IMR-90 (cell line): Measurements from ENCODE around the gene LARP1. TPM values are rescaled to one million over a fixed set of nuclear protein-coding genes. Genes with fewer than 3 reads are reported as not detected.
A peak's percentile ranks its signal among the peaks of the same experiment; 100 is the strongest.

ENCODE experiments used
- ATAC-seq: fragments of 200-7000 bp; cut with Tn5 transposase; 2 replicates; pipeline ENCODE4 v1.9.1; 2020; ENCODE audit warnings: low read depth, mild to moderate bottlenecking, moderate library complexity
- BruUV-seq: library from RNA; stranded (reverse); fragments of 400-500 nt; replicated peaks from 2 replicates; lab custom pipeline; 2021; lab: Mats Ljungman, UMichigan
- CTCF ChIA-PET: fragments of 300-600 bp; formaldehyde crosslinking; extraction: SDS; loops from one replicate; lab custom pipeline; 2021; ENCODE audit warnings: antibody characterized with exemption; lab: Yijun Ruan, JAX
- POLR2A ChIA-PET: fragments of 300-600 bp; sonication (Branson Sonifier 250); formaldehyde crosslinking; loops from one replicate; lab custom pipeline; 2022; ENCODE audit warnings: antibody characterized with exemption; ENCODE audit not compliant: unreplicated experiment; lab: Charles Lee
- DNase-seq: peaks from one replicate; pipeline ENCODE4 v3.0.0; 2013
- H2AFZ ChIP-seq: replicated peaks from 2 replicates; pipeline ENCODE3; 2013; ENCODE audit warnings: low read length, mild to moderate bottlenecking; ENCODE audit not compliant: poor library complexity
- H2AK5ac ChIP-seq: 2 replicates; pipeline ENCODE4 v1.6.1; 2013; ENCODE audit warnings: low read depth, low read length, inconsistent platforms
- H2AK9ac ChIP-seq: replicated peaks from 2 replicates; pipeline ENCODE3; 2013; ENCODE audit warnings: mild to moderate bottlenecking, low read depth, low read length, moderate library complexity; ENCODE audit not compliant: poor library complexity
- H2BK120ac ChIP-seq: 2 replicates; pipeline ENCODE4 v1.6.1; 2013; ENCODE audit warnings: low read depth, low read length, inconsistent platforms
- H2BK15ac ChIP-seq: 3 replicates; pipeline ENCODE4 v1.6.1; 2013; ENCODE audit warnings: low read depth, low read length, inconsistent platforms
- H2BK20ac ChIP-seq: 2 replicates; pipeline ENCODE4 v1.6.1; 2013; ENCODE audit warnings: low read depth, mild to moderate bottlenecking, inconsistent platforms, low read length, moderate library complexity
- H2BK5ac ChIP-seq: 2 replicates; pipeline ENCODE4 v1.6.1; 2013; ENCODE audit warnings: mild to moderate bottlenecking, low read depth, low read length, inconsistent platforms; ENCODE audit not compliant: poor library complexity, severe bottlenecking
- H3K14ac ChIP-seq: replicated peaks from 2 replicates; pipeline ENCODE4 v1.6.1; 2013; ENCODE audit warnings: low read depth, low read length, inconsistent platforms
- H3K18ac ChIP-seq: 2 replicates; pipeline ENCODE4 v1.6.1; 2013; ENCODE audit warnings: low read depth, low read length, control low read depth
- H3K23ac ChIP-seq: 2 replicates; pipeline ENCODE4 v1.6.1; 2013; ENCODE audit warnings: low read depth, low read length, inconsistent platforms
- H3K27ac ChIP-seq: 2 replicates; pipeline ENCODE4 v1.5.1; 2013; ENCODE audit warnings: mild to moderate bottlenecking, control low read depth, low read length; ENCODE audit not compliant: insufficient read depth
- H3K27me3 ChIP-seq: 2 replicates; pipeline ENCODE4 v1.6.1; 2013; ENCODE audit warnings: low read length; ENCODE audit not compliant: control insufficient read depth, insufficient read depth
- H3K36me3 ChIP-seq: 2 replicates; pipeline ENCODE4 v1.6.1; 2013; ENCODE audit warnings: low read length, mixed read lengths; ENCODE audit not compliant: control insufficient read depth, insufficient read depth
- H3K4ac ChIP-seq: 2 replicates; pipeline ENCODE4 v1.6.1; 2013; ENCODE audit warnings: low read depth, low read length, inconsistent platforms
- H3K4me1 ChIP-seq: 2 replicates; pipeline ENCODE4 v1.6.1; 2013; ENCODE audit warnings: low read length, mixed read lengths; ENCODE audit not compliant: control insufficient read depth, insufficient read depth
- H3K4me2 ChIP-seq: 2 replicates; pipeline ENCODE4 v1.6.1; 2013; ENCODE audit warnings: low read depth, mild to moderate bottlenecking, control low read depth, low read length, moderate library complexity
- H3K4me3 ChIP-seq: 2 replicates; pipeline ENCODE4 v1.5.1; 2013; ENCODE audit warnings: low read depth, mild to moderate bottlenecking, control low read depth, low read length, moderate library complexity; ENCODE audit not compliant: insufficient read depth
- H3K56ac ChIP-seq: 2 replicates; pipeline ENCODE4 v1.6.1; 2013; ENCODE audit warnings: low read length, inconsistent platforms; ENCODE audit not compliant: insufficient read depth; ENCODE audit errors: extremely low read depth
- H3K79me1 ChIP-seq, 2 experiments: 2 replicates each; pipeline ENCODE4 v1.6.1; 2013; ENCODE audit warnings: low read length in 2 of 2, inconsistent platforms in 1 of 2, low read depth in 1 of 2
- H3K9ac ChIP-seq: 2 replicates; pipeline ENCODE4 v1.6.1; 2013; ENCODE audit warnings: low read depth, low read length, control low read depth
- H3K9me1 ChIP-seq: 2 replicates; pipeline ENCODE4 v1.6.1; 2013; ENCODE audit warnings: low read length, inconsistent platforms; ENCODE audit not compliant: insufficient read depth
- H3K9me3 ChIP-seq: 2 replicates; pipeline ENCODE4 v1.6.1; 2013; ENCODE audit warnings: low read length; ENCODE audit not compliant: control insufficient read depth, insufficient read depth
- H4K20me1 ChIP-seq: 2 replicates; pipeline ENCODE4 v1.6.1; 2013; ENCODE audit warnings: low read length, inconsistent platforms; ENCODE audit not compliant: insufficient read depth
- H4K5ac ChIP-seq: 2 replicates; pipeline ENCODE4 v1.6.1; 2013; ENCODE audit warnings: mild to moderate bottlenecking, low read depth, low read length, control low read depth
- H4K8ac ChIP-seq, 2 experiments: 2 replicates each; pipeline ENCODE4 v1.6.1; 2013; ENCODE audit warnings: low read depth in 2 of 2, low read length in 2 of 2, control low read depth in 1 of 2, inconsistent platforms in 1 of 2
- H4K91ac ChIP-seq: 2 replicates; pipeline ENCODE4 v1.6.1; 2013; ENCODE audit warnings: low read depth, low read length, inconsistent platforms; ENCODE audit not compliant: insufficient read depth
- CHD1 ChIP-seq: IDR thresholded peaks from 2 replicates; pipeline ENCODE4 v1.6.1; 2012; ENCODE audit warnings: low read depth, low read length, improper control_type of control experiment
- WGBS, 2 experiments: methylation state at CpG; one replicate each; pipeline versions ENCODE4 v1.1.5 to v1.1.7; 2013; ENCODE audit warnings: missing lambda C conversion rate in 2 of 2; ENCODE audit not compliant: insufficient read length in 1 of 2; ENCODE audit errors: extremely low coverage in 2 of 2; 5-methylcytosine and 5-hydroxymethylcytosine counted together
- dilution Hi-C: fragments of 300-500 bp; cut with HindIII; formaldehyde crosslinking; loops from one replicate; pipeline ENCODE4 v1.14.3; 2018; ENCODE audit warnings: low sequenced_read_pairs; ENCODE audit not compliant: unreplicated experiment
- in situ Hi-C: fragments of 300-500 bp; cut with MboI; formaldehyde crosslinking; loops from 3 replicates; pipeline ENCODE4 v1.14.3; 2019; ENCODE audit warnings: low sequenced_read_pairs, inconsistent platforms, mixed read lengths
- intact Hi-C: fragments of 100-400 bp; cut with micrococcal nuclease; formaldehyde crosslinking; loops from 2 replicates; pipeline ENCODE4 v1.10.0; 2022
- polyA plus RNA-seq, 3 experiments: library from polyadenylated mRNA; depleted of rRNA; stranded (reverse); fragments of >200 nt; gene quantifications; 2 replicates each; pipeline ENCODE4 v1.2.3, GENCODE V29; 2012; ENCODE audit warnings: low replicate concordance in 1 of 3
- total RNA-seq: library from RNA; depleted of rRNA; stranded (reverse); fragments of >200 nt; gene quantifications from 2 replicates; pipeline ENCODE4 v1.2.3, GENCODE V29; 2012

Gene LARP1
- total and polyA plus RNA-seq, 2 of the 4 experiments (the other 2 are of a cell fraction): 47.3 to 77.4 TPM

GRCh38 chr5:154851351-154851750 lies 96.2 kb downstream of the LARP1 start:
- POLR2A ChIA-PET: no interaction called here
- no peak for TF ChIP-seq CHD1
- WGBS, 2 experiments: no CpG with 5 or more reads among the region's 3 CpGs
- intact Hi-C loops: no loop called here
- Histone ChIP-seq H3K14ac (0 out of 2 replicates have a peak overlapping the region, but pooled peaks have one; percentile 18), H2AFZ (no peak overlapping the region), H3K9me3 (no peaks in the 10 kb centered on the region), H3K23ac (no peak overlapping the region), H3K27ac (peak overlapping the region; percentile 45; the same call in 1 of the 2 replicates), H3K4me3 (no peak overlapping the region), H3K27me3 (no peaks in the 10 kb centered on the region), H3K9me1 (peaks cover 3% of the 10 kb centered on the region), H3K9ac (no peak overlapping the region), H2AK9ac (no peak overlapping the region), H3K4me1 (peaks cover 4% of the 10 kb centered on the region), H3K4me2 (no peak overlapping the region), H4K8ac (peak overlapping the region; percentile 75 to 76; a peak in 3 of 4 replicates), H3K79me1 (no peaks in the 10 kb centered on the region), H2BK5ac (no peak overlapping the region), H3K56ac (no peak overlapping the region), H4K20me1 (no peaks in the 10 kb centered on the region), H2BK120ac (peak overlapping the region; percentile 5; the same call in 1 of the 2 replicates), H3K36me3 (no peaks in the 10 kb centered on the region), H2BK20ac (no peak overlapping the region; the same call in 1 of the 2 replicates), H4K91ac (no peak overlapping the region), H2BK15ac (no peak overlapping the region), H2AK5ac (peak overlapping the region; percentile 21; the same call in 1 of the 2 replicates), H3K18ac (peak overlapping the region; percentile 34; the same call in 1 of the 2 replicates), H4K5ac (peak overlapping the region; percentile 81), H3K4ac (peak overlapping the region; percentile 58; the same call in 1 of the 2 replicates)
- in situ Hi-C loops: no loop called here
- no peak for ATAC-seq
- BruUV-seq: no TSS peak
- dilution Hi-C loops: no loop called here
- no peak for DNase-seq
- CTCF ChIA-PET: no interaction called here
